HepG2 (cell line): Measurements from ENCODE around the gene POU2AF3. TPM values are rescaled to one million over a fixed set of nuclear protein-coding genes. Genes with fewer than 3 reads are reported as not detected.

ENCODE experiments used
- ATAC-seq: fragments of 200-7000 bp; cut with Tn5 transposase; 3 replicates; pipeline ENCODE4 v1.9.1; 2020; ENCODE audit warnings: mild to moderate bottlenecking, moderate library complexity
- BruUV-seq: library from RNA; stranded (reverse); fragments of 400-500 nt; replicated peaks from 2 replicates; lab custom pipeline; 2021; lab: Mats Ljungman, UMichigan
- CTCF ChIA-PET: fragments of 300-600 bp; formaldehyde crosslinking; extraction: SDS; loops from one replicate; lab custom pipeline; 2021; ENCODE audit warnings: low total read pairs, inconsistent platforms, low intra/inter-chr PET ratio; lab: Yijun Ruan, JAX
- POLR2A ChIA-PET: fragments of 350-600 bp; sonication (Branson Sonifier 250); formaldehyde crosslinking; loops from one replicate; lab custom pipeline; 2020; ENCODE audit warnings: antibody characterized with exemption, inconsistent platforms; lab: Yijun Ruan, JAX
- DNase-seq: peaks from one replicate; pipeline ENCODE4 v3.0.0-alpha.2; 2015; ENCODE audit warnings: low spot score
- FAIRE-seq: peaks from 3 replicates; lab custom pipeline; 2011; peaks lifted over from hg19 to GRCh38; lab: Jason Lieb, UNC
- H2AFZ ChIP-seq: one replicate; pipeline ENCODE4 v1.6.1; 2011; ENCODE audit warnings: low read length, inconsistent platforms
- H3K27ac ChIP-seq: fragments of 300-600 bp; 3 replicates; pipeline ENCODE4 v1.8.0; 2011; ENCODE audit warnings: mixed run types, mild to moderate bottlenecking, mixed read lengths, low read length, inconsistent platforms; ENCODE audit not compliant: insufficient read depth; ENCODE audit errors: extremely low read length
- H3K27me3 ChIP-seq, 2 experiments: fragments of 200-600 bp in 1 of 2; 2 replicates in 1 of 2; 3 replicates in 1 of 2; pipeline versions ENCODE4 v1.6.0 to v1.8.0; 2011; ENCODE audit warnings: low read length in 2 of 2, mild to moderate bottlenecking in 2 of 2, moderate library complexity in 2 of 2, inconsistent platforms in 1 of 2; ENCODE audit not compliant: insufficient read depth in 2 of 2, control insufficient read depth in 1 of 2
- H3K36me3 ChIP-seq, 2 experiments: fragments of 200-600 bp in 1 of 2; replicated peaks in 1 of 2; 2 replicates in 1 of 2; 3 replicates in 1 of 2; pipeline versions ENCODE4 v1.5.1 to v1.8.0; 2011; ENCODE audit warnings: low read length in 2 of 2, inconsistent platforms in 1 of 2; ENCODE audit not compliant: insufficient read depth in 2 of 2, control insufficient read depth in 1 of 2
- H3K4me1 ChIP-seq: 2 replicates; pipeline ENCODE4 v1.5.1; 2012; ENCODE audit warnings: low read length, inconsistent platforms; ENCODE audit not compliant: insufficient read depth
- H3K4me2 ChIP-seq: 2 replicates; pipeline ENCODE4 v1.6.0; 2011; ENCODE audit warnings: low read depth, low read length, inconsistent platforms
- H3K4me3 ChIP-seq, 3 experiments: fragments of 200-600 bp in 1 of 3; sonication (generic), shearing (Covaris generic) in 1 of 3; replicated peaks in 1 of 3; 2 replicates each; pipeline ENCODE4 v1.5.1; 2011 to 2016; ENCODE audit warnings: low read length in 3 of 3, inconsistent platforms in 2 of 3, low read depth in 2 of 3, mild to moderate bottlenecking in 2 of 3, control low read depth in 1 of 3, mixed read lengths in 1 of 3; ENCODE audit not compliant: insufficient read depth in 1 of 3
- H3K79me2 ChIP-seq: one replicate; pipeline ENCODE4 v1.6.1; 2011; ENCODE audit warnings: low read length, inconsistent platforms; ENCODE audit not compliant: insufficient read depth
- H3K9ac ChIP-seq: 2 replicates; pipeline ENCODE4 v1.6.0; 2011; ENCODE audit warnings: mild to moderate bottlenecking, low read depth, low read length, inconsistent platforms; ENCODE audit not compliant: insufficient read depth
- H3K9me3 ChIP-seq: 2 replicates; pipeline ENCODE4 v1.5.1; 2012; ENCODE audit warnings: mild to moderate bottlenecking, low read length
- H4K20me1 ChIP-seq: 2 replicates; pipeline ENCODE4 v1.6.0; 2011; ENCODE audit warnings: inconsistent platforms, mild to moderate bottlenecking, low read length, moderate library complexity; ENCODE audit not compliant: insufficient read depth
- ELF1 ChIP-seq: sonication (generic); formaldehyde crosslinking; IDR thresholded peaks from 2 replicates; pipeline ENCODE4 v1.4.0; 2020; ENCODE audit warnings: missing genetic modification reagents
- ELF3 ChIP-seq: IDR thresholded peaks from 2 replicates; pipeline ENCODE4 v1.6.1; 2016; ENCODE audit warnings: missing genetic modification reagents, missing compliant biosample characterization
- ELF4 ChIP-seq: sonication (generic); formaldehyde crosslinking; IDR thresholded peaks from 2 replicates; pipeline ENCODE4 v1.5.0; 2020; ENCODE audit warnings: missing genetic modification reagents, mild to moderate bottlenecking, moderate library complexity, borderline replicate concordance
- FOXO1 ChIP-seq: sonication (generic); formaldehyde crosslinking; IDR thresholded peaks from 2 replicates; pipeline ENCODE4 v1.4.0; 2020; ENCODE audit warnings: missing genetic modification reagents
- HINFP ChIP-seq: sonication (generic); formaldehyde crosslinking; IDR thresholded peaks from 2 replicates; pipeline ENCODE4 v1.4.0; 2020; ENCODE audit warnings: low read depth, mild to moderate bottlenecking, missing genetic modification reagents
- NFIC ChIP-seq: IDR thresholded peaks from 2 replicates; pipeline ENCODE4 v1.6.1; 2012; ENCODE audit warnings: mild to moderate bottlenecking, low read length, inconsistent platforms
- NR2F6 ChIP-seq, 2 experiments: IDR thresholded peaks; 2 replicates each; pipeline ENCODE4 v1.6.1; 2016; ENCODE audit warnings: antibody characterized with exemption in 1 of 2, mild to moderate bottlenecking in 1 of 2
- POLR2AphosphoS5 ChIP-seq: IDR thresholded peaks from 2 replicates; pipeline ENCODE4 v1.6.1; 2012; ENCODE audit warnings: low read depth, low read length
- POLR2G ChIP-seq: fragments of 200-400 bp; formaldehyde crosslinking; IDR thresholded peaks from 2 replicates; pipeline ENCODE4 v1.6.1; 2018; ENCODE audit warnings: mild to moderate bottlenecking, low read depth, low read length, moderate library complexity
- RARA ChIP-seq: IDR thresholded peaks from 2 replicates; pipeline ENCODE4 v1.6.1; 2016; ENCODE audit warnings: missing genetic modification reagents, missing compliant biosample characterization
- SP4 ChIP-seq: sonication (generic); formaldehyde crosslinking; IDR thresholded peaks from 2 replicates; pipeline ENCODE4 v1.8.1; 2023; ENCODE audit warnings: mild to moderate bottlenecking, missing genetic modification reagents
- TAF15 ChIP-seq: fragments of 200-400 bp; formaldehyde crosslinking; IDR thresholded peaks from one replicate; pipeline ENCODE4 v1.6.1; 2018; ENCODE audit warnings: mild to moderate bottlenecking, low read depth, low read length; ENCODE audit not compliant: poor library complexity, severe bottlenecking
- TFAP4 ChIP-seq: sonication (generic); IDR thresholded peaks from 2 replicates; pipeline ENCODE4 v1.6.1; 2016; ENCODE audit warnings: low read depth, borderline replicate concordance
- ZBTB39 ChIP-seq: sonication (generic); formaldehyde crosslinking; IDR thresholded peaks from 2 replicates; pipeline ENCODE4 v1.5.0; 2020; ENCODE audit warnings: missing genetic modification reagents
- ZFP90 ChIP-seq: sonication (generic); formaldehyde crosslinking; IDR thresholded peaks from 2 replicates; pipeline ENCODE4 v1.8.0; 2022; ENCODE audit warnings: missing genetic modification reagents, mild to moderate bottlenecking, inconsistent platforms, borderline replicate concordance
- ZNF292 ChIP-seq: sonication (generic); formaldehyde crosslinking; IDR thresholded peaks from 2 replicates; pipeline ENCODE4 v1.8.1; 2022; ENCODE audit warnings: mild to moderate bottlenecking, low read depth, missing genetic modification reagents, borderline replicate concordance
- ZNF446 ChIP-seq: sonication (generic); formaldehyde crosslinking; IDR thresholded peaks from 2 replicates; pipeline ENCODE4 v1.5.0; 2020; ENCODE audit warnings: mild to moderate bottlenecking, missing genetic modification reagents
- ZNF619 ChIP-seq: sonication (generic); formaldehyde crosslinking; IDR thresholded peaks from 2 replicates; pipeline ENCODE4 v1.4.0; 2020; ENCODE audit warnings: mild to moderate bottlenecking, missing genetic modification reagents
- ZNF839 ChIP-seq: sonication (generic); formaldehyde crosslinking; IDR thresholded peaks from 2 replicates; pipeline ENCODE4 v1.4.0; 2020; ENCODE audit warnings: missing genetic modification reagents, mild to moderate bottlenecking, borderline replicate concordance
- ZSCAN21 ChIP-seq: sonication (generic); formaldehyde crosslinking; IDR thresholded peaks from 2 replicates; pipeline ENCODE4 v1.8.0; 2022; ENCODE audit warnings: mild to moderate bottlenecking, missing genetic modification reagents, moderate library complexity, borderline replicate concordance
- WGBS: methylation state at CpG from one replicate; pipeline ENCODE4 v1.1.6; 2017; ENCODE audit warnings: low lambda C conversion rate; 5-methylcytosine and 5-hydroxymethylcytosine counted together
- in situ Hi-C: cut with HindIII; loops from 2 replicates; pipeline ENCODE4 v1.10.0; 2017; ENCODE audit warnings: low pct_unique_long_range_greater_than_20kb; ENCODE audit not compliant: extremely low pct_ligation_motif_present
- intact Hi-C: fragments of 100-400 bp; cut with micrococcal nuclease; formaldehyde crosslinking; loops from one replicate; pipeline ENCODE4 v1.10.0; 2022; ENCODE audit not compliant: unreplicated experiment
- polyA plus RNA-seq, 8 experiments: library from polyadenylated mRNA; depleted of rRNA in 3 of 8; stranded (reverse) in 7 of 8; unstranded in 1 of 8; fragments of >200 nt; fragmentation: Illumina TruSeq in 4 of 8; extraction: Trizol in 4 of 8; gene quantifications; 2 replicates each; pipeline versions ENCODE4 v1.2.1 to v1.2.3, GENCODE V29; 2011 to 2016; ENCODE audit warnings: low read depth in 4 of 8, missing spikeins in 1 of 8, mixed read lengths in 1 of 8; ENCODE audit not compliant: insufficient read depth in 1 of 8
- total RNA-seq, 5 experiments: library from RNA; depleted of rRNA; stranded (reverse); fragments of >200 nt; fragmentation: Illumina TruSeq; extraction: Trizol; gene quantifications; 2 replicates each; pipeline ENCODE4 v1.2.3, GENCODE V29; 2016; ENCODE audit warnings: low read depth in 1 of 5

Gene POU2AF3
- total and polyA plus RNA-seq, 2 of the 13 experiments (the other 11 are each of a cell fraction or from before 2014, with no cell fraction given): 7.8 to 71.2 TPM

GRCh38 chr11:111302298-111302697 is 4.0 kb downstream of the POU2AF3 start (continued):
- TF ChIP-seq TFAP4 (no peak), ZBTB39 (CRISPR knock-in tag) (no peak), HINFP (CRISPR knock-in tag) (no peak), ELF3 (CRISPR knock-in tag) (no peak)

- H3K4me2 ChIP-seq: 0 out of 2 replicates have a peak overlapping the region, but pooled peaks have one; percentile 26
- H3K79me2 ChIP-seq: peaks cover 16% of the 10 kb centered on the region
- no TSS peak for BruUV-seq
- H3K4me1 ChIP-seq: peaks cover 76% of the 10 kb centered on the region
- peak overlapping the region; percentile 37 for H3K27ac ChIP-seq
- FAIRE-seq (peak; percentile 70), ATAC-seq (no peak), DNase-seq (peak; percentile 41)
- no peak overlapping the region for H3K9ac ChIP-seq
- POLR2A ChIA-PET: interaction anchor here (1.0 to 6.9 kb wide), 4 partner anchors 17 to 119 kb away, joined by 6 to 102 read pairs (median 7); no protein-coding TSS in a partner anchor
- no peak overlapping the region for H3K4me3 ChIP-seq
- in situ Hi-C loops: no loop called here
- no peaks in the 10 kb centered on the region for H3K36me3 ChIP-seq
- intact Hi-C loops: no loop called here
- no peaks in the 10 kb centered on the region for H3K9me3 ChIP-seq
- CTCF ChIA-PET: interaction anchor here (1.1 kb wide), 1 partner anchor 120 kb away, joined by 3 read pairs; no protein-coding TSS in a partner anchor
- no peaks in the 10 kb centered on the region for H4K20me1 ChIP-seq
- no peaks in the 10 kb centered on the region for H3K27me3 ChIP-seq
- 37% methylated on average over 4 of the region's 4 CpGs for WGBS
- H2AFZ ChIP-seq: no peak overlapping the region
- peak; percentile 27; the same call in 1 of the 2 replicates for TF ChIP-seq NFIC
- no peak for TF ChIP-seq ZNF839
- TF ChIP-seq RARA (CRISPR knock-in tag): peak; percentile 49; the same call in 1 of the 2 replicates
- TF ChIP-seq ZNF446 (CRISPR knock-in tag): no peak
- peak; percentile 55; the same call in 1 of the 2 replicates for TF ChIP-seq POLR2G
- TF ChIP-seq ZFP90 (CRISPR knock-in tag): no peak
- no peak for TF ChIP-seq ZNF619 (CRISPR knock-in tag)
- TF ChIP-seq FOXO1 (CRISPR knock-in tag): no peak
- peak; percentile 52 for TF ChIP-seq ELF1
- TF ChIP-seq SP4 (CRISPR knock-in tag): no peak
- 0 out of 2 replicates have a peak, but pooled peaks have one; percentile 4 for TF ChIP-seq NR2F6 (IDR thresholded peaks at IDR 0.05)
- no peak for TF ChIP-seq NR2F6 (CRISPR knock-in tag; IDR thresholded peaks at IDR 0.05)
- 0 out of 2 replicates have a peak, but pooled peaks have one; percentile 20 for TF ChIP-seq ELF4 (CRISPR knock-in tag)
- 0 out of 2 replicates have a peak, but pooled peaks have one; percentile 13 for TF ChIP-seq POLR2AphosphoS5
- no peak for TF ChIP-seq ZSCAN21
- TF ChIP-seq ZNF292: 0 out of 2 replicates have a peak, but pooled peaks have one; percentile 16
- TF ChIP-seq TAF15: no peak
These were observed 5.1 kb downstream of the POU2AF3 start for GRCh38 chr11:111303461-111303860.
